DND-41 (cell line): ENCODE data around the gene EGR1.

Experiments
- ATAC-seq: fragments of 200-7000 bp; cut with Tn5 transposase; 3 replicates; pipeline ENCODE4 v1.9.1; 2021; ENCODE audit warnings: low read depth; ENCODE audit not compliant: insufficient read depth
- DNase-seq: peaks from one replicate; pipeline ENCODE4 v3.0.0-alpha.2; 2020
- H2AFZ ChIP-seq: 2 replicates; pipeline ENCODE4 v1.6.0; 2012; ENCODE audit warnings: low read depth, low read length
- H3K27ac ChIP-seq: 2 replicates; pipeline ENCODE4 v1.5.1; 2012; ENCODE audit warnings: low read length, inconsistent platforms
- H3K27me3 ChIP-seq: fragments of 200-600 bp; sonication (generic); 2 replicates; pipeline ENCODE4 v1.6.0; 2012; ENCODE audit warnings: low read length, mild to moderate bottlenecking, inconsistent platforms; ENCODE audit not compliant: insufficient read depth, poor library complexity
- H3K36me3 ChIP-seq: 2 replicates; pipeline ENCODE4 v1.5.1; 2012; ENCODE audit warnings: low read length, inconsistent platforms; ENCODE audit not compliant: insufficient read depth
- H3K4me1 ChIP-seq: 2 replicates; pipeline ENCODE4 v1.5.1; 2012; ENCODE audit warnings: mild to moderate bottlenecking, low read length; ENCODE audit not compliant: insufficient read depth
- H3K4me2 ChIP-seq: 2 replicates; pipeline ENCODE4 v1.6.0; 2012; ENCODE audit warnings: mild to moderate bottlenecking, moderate library complexity, low read length, inconsistent platforms; ENCODE audit not compliant: insufficient read depth
- H3K4me3 ChIP-seq, 2 experiments: fragments of 200-600 bp in 1 of 2; shearing (Covaris generic) in 1 of 2; 2 replicates each; pipeline ENCODE4 v1.5.1; 2012 to 2016; ENCODE audit warnings: inconsistent platforms in 2 of 2, low read length in 2 of 2, mild to moderate bottlenecking in 2 of 2, low read depth in 1 of 2, moderate library complexity in 1 of 2
- H3K79me2 ChIP-seq: 2 replicates; pipeline ENCODE4 v1.6.0; 2012; ENCODE audit warnings: low read length, inconsistent platforms; ENCODE audit not compliant: insufficient read depth
- H3K9ac ChIP-seq: 2 replicates; pipeline ENCODE4 v1.6.0; 2012; ENCODE audit warnings: low read depth, mild to moderate bottlenecking, inconsistent platforms, low read length, moderate library complexity
- H3K9me3 ChIP-seq: 2 replicates; pipeline ENCODE4 v1.5.1; 2012; ENCODE audit warnings: low read length, moderate library complexity, mild to moderate bottlenecking, inconsistent platforms; ENCODE audit not compliant: insufficient read depth, severe bottlenecking
- H4K20me1 ChIP-seq: 2 replicates; pipeline ENCODE4 v1.6.0; 2012; ENCODE audit warnings: low read length; ENCODE audit not compliant: insufficient read depth
- CTCF ChIP-seq: IDR thresholded peaks from 2 replicates; pipeline ENCODE4 v1.5.1; 2012; ENCODE audit warnings: borderline replicate concordance, low read length, moderate library complexity, mild to moderate bottlenecking; ENCODE audit not compliant: poor library complexity, severe bottlenecking; ENCODE audit errors: extremely low read depth
- EZH2 ChIP-seq: IDR thresholded peaks from 3 replicates; pipeline ENCODE4 v1.6.1; 2012; ENCODE audit warnings: borderline replicate concordance, low read depth, mild to moderate bottlenecking, moderate library complexity, low read length, inconsistent platforms; ENCODE audit not compliant: severe bottlenecking

Gene EGR1

DNA sequence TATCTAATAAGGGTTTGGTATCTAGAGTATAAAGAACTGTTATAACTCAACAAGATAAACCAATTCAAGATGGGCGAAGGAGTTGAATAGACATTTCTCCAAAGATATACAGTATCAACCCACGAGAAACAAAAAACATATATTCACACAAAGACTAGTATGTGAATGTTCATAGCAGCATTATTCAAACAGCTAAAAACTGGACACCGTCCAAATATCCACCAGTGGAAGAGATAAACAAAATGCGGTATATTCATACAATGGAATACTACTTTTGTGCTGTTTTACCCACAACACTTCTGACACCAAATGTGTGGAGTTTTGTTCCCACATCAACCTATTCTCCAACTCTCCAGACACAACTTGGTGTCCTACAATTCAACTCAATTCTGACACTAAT is 33.1 kb downstream of the EGR1 start:
- Histone ChIP-seq H3K79me2 (no peaks in the 10 kb centered on the region), H3K27ac (no peak overlapping the region), H3K4me3 (no peak overlapping the region), H3K9ac (no peak overlapping the region), H3K36me3 (no peaks in the 10 kb centered on the region), H3K4me1 (peaks cover 6% of the 10 kb centered on the region), H4K20me1 (no peaks in the 10 kb centered on the region), H3K27me3 (no peaks in the 10 kb centered on the region), H2AFZ (no peak overlapping the region), H3K4me2 (no peak overlapping the region), H3K9me3 (no peaks in the 10 kb centered on the region)
- ATAC-seq (no peak), DNase-seq (no peak)
- no peak for TF ChIP-seq CTCF

GRCh38 chr5:138502121-138502520 is 36.8 kb downstream of the EGR1 start:
- DNase-seq (no peak), ATAC-seq (no peak)
- Histone ChIP-seq H3K9ac (no peak overlapping the region), H3K36me3 (peaks cover 6% of the 10 kb centered on the region; the same call in 1 of the 2 replicates), H3K4me2 (no peak overlapping the region), H3K4me3 (no peak overlapping the region), H3K9me3 (no peaks in the 10 kb centered on the region), H2AFZ (no peak overlapping the region), H3K4me1 (no peaks in the 10 kb centered on the region), H3K79me2 (no peaks in the 10 kb centered on the region), H3K27ac (no peak overlapping the region), H3K27me3 (no peaks in the 10 kb centered on the region), H4K20me1 (peaks cover 10% of the 10 kb centered on the region; the same call in 1 of the 2 replicates)
- TF ChIP-seq CTCF (no peak), EZH2 (no peak)

DNA sequence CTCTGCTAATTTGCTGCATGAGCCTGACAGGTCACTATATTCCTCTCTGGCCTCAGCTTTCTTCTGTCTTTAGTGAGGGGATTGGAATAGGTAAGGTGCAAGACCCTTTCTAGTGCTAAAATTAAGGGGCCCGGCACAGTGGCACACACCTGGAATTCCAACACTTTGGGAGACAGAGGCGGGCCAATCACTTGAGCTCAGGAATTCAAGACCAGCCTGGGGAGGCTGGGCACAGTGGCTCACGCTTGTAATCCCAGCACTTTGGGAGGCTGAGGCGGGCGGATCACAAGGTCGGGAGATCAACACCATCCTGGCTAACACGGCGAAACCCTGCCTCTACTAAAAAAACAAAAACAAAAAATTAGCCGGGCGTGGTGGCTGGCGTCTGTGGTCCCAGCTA is 37.2 kb downstream of the EGR1 start:
- ATAC-seq (no peak), DNase-seq (no peak)
- no peaks in the 10 kb centered on the region for H3K79me2 ChIP-seq
- no peak overlapping the region for H3K27ac ChIP-seq
- H3K4me3 ChIP-seq = no peak overlapping the region
- H3K9ac ChIP-seq = no peak overlapping the region
- H3K4me1 ChIP-seq = no peaks in the 10 kb centered on the region
- H2AFZ ChIP-seq = no peak overlapping the region
- peaks cover 10% of the 10 kb centered on the region; the same call in 1 of the 2 replicates for H4K20me1 ChIP-seq
- no peaks in the 10 kb centered on the region for H3K9me3 ChIP-seq
- no peak overlapping the region for H3K4me2 ChIP-seq
- peaks cover 8% of the 10 kb centered on the region; the same call in 1 of the 2 replicates for H3K36me3 ChIP-seq
- no peaks in the 10 kb centered on the region for H3K27me3 ChIP-seq
- TF ChIP-seq EZH2 = no peak
- no peak for TF ChIP-seq CTCF
